Bronchial epithelial cell (primary cell): ENCODE results near the gene ATG9A. TPM values are rescaled to one million over a fixed set of nuclear protein-coding genes. Genes with fewer than 3 reads are reported as not detected.

ENCODE experiments used
- DNase-seq: peaks from one replicate; pipeline ENCODE4 v3.0.0-alpha.2; 2010; ENCODE audit warnings: low read depth
- FAIRE-seq: peaks from 2 replicates; lab custom pipeline; 2011; peaks lifted over from hg19 to GRCh38; lab: Jason Lieb, UNC
- H3K27me3 ChIP-seq: 2 replicates; pipeline ENCODE4 v1.5.1; 2011; ENCODE audit warnings: low read length; ENCODE audit not compliant: control insufficient read depth, insufficient read depth
- H3K36me3 ChIP-seq: 2 replicates; pipeline ENCODE4 v1.5.1; 2011; ENCODE audit warnings: low read length; ENCODE audit not compliant: control insufficient read depth, insufficient read depth
- H3K4me3 ChIP-seq: 2 replicates; pipeline ENCODE4 v1.5.1; 2011; ENCODE audit warnings: mild to moderate bottlenecking, low read depth, low read length, control low read depth
- total RNA-seq: library from RNA; depleted of rRNA; stranded (reverse); fragments of >200 nt; gene quantifications from 2 replicates; pipeline ENCODE4 v1.2.1, GENCODE V29; 2014
- TF ChIP-seq, protein P1 (sequence below): IDR thresholded peaks from 2 replicates; pipeline ENCODE4 v1.5.1; 2011; ENCODE audit warnings: mild to moderate bottlenecking, moderate library complexity, low read length, control low read depth, inconsistent platforms; ENCODE audit not compliant: insufficient read depth, severe bottlenecking

ATG9A gene
- total RNA-seq, 1 donor from 2014 or later = 26.3 TPM

DNA sequence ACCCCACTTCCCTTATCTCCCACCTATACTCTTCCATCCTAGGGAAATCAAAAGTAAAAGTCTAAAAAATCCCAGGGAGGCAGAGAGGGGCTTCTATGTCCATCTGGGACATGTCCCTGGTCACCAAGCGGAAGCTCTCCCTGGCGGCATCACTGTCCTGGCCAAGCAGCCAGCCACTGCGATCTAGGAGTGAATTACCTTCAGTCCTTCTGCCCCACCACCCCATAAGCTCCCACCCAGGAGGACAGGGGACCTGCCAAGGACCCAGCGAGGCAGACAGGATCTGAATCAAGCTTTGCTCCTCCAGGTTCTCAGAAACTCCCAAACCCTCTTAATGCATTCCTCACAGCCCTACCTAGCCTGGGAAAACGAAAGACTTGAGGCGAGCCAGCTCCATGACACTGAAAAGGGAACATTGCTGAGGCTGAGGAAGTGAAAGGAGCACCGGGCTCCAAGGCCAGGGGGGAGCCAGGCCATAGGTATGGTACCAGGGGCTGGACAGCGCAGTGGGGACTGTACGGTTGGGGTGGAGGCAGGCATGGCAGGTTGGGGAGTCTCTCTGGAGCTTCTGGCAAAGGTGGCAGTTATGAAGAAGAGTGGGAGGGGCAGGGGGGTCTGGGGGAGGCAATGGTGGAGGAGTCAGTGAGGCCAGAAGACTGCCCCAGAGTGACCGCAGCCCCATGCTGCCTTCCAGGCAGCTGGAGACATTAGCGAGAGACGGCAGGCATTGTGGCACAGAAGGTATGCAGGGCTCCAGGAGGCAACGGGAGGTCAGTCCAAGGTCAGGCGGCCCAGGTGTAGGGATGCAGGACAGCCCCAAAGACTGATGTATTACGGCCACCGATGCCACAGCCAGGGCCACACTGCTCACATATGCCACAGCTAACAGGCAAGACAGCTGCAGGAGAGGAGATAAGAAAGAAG lies 56.9 kb downstream of the ATG9A start:
- H3K4me3 ChIP-seq = no peak overlapping the region
- no peak for FAIRE-seq
- DNase-seq = no peak
- no peaks in the 10 kb centered on the region for H3K27me3 ChIP-seq
- TF ChIP-seq, protein P1, sequence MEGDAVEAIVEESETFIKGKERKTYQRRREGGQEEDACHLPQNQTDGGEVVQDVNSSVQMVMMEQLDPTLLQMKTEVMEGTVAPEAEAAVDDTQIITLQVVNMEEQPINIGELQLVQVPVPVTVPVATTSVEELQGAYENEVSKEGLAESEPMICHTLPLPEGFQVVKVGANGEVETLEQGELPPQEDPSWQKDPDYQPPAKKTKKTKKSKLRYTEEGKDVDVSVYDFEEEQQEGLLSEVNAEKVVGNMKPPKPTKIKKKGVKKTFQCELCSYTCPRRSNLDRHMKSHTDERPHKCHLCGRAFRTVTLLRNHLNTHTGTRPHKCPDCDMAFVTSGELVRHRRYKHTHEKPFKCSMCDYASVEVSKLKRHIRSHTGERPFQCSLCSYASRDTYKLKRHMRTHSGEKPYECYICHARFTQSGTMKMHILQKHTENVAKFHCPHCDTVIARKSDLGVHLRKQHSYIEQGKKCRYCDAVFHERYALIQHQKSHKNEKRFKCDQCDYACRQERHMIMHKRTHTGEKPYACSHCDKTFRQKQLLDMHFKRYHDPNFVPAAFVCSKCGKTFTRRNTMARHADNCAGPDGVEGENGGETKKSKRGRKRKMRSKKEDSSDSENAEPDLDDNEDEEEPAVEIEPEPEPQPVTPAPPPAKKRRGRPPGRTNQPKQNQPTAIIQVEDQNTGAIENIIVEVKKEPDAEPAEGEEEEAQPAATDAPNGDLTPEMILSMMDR = no peak
- H3K36me3 ChIP-seq = peaks cover 11% of the 10 kb centered on the region

DNA sequence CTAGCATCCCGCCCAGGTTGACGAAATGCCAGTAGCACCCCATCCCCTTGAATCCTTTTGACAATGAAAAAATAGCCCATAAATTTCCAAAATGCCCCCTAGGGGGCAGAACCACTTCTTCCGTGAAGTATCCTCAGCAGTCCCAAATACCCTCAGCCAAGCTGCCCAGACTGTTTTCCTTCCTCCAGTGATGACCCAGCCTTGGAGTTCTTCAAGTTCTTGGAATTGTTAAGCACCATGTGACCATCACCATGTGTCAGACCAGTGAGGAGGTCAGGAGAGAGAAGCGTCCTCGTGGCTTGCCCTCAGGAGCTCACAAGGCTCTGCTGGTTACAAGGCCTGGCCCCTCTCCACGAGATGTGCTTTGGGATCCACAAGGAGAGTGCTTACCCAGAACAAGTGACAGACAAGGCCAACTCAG lies 58.2 kb downstream of the ATG9A start:
- no peaks in the 10 kb centered on the region for H3K27me3 ChIP-seq
- peaks cover 11% of the 10 kb centered on the region for H3K36me3 ChIP-seq
- FAIRE-seq (no peak), DNase-seq (peak; percentile 58)
- H3K4me3 ChIP-seq = no peak overlapping the region
- TF ChIP-seq, protein P1 = peak; percentile 73

DNA sequence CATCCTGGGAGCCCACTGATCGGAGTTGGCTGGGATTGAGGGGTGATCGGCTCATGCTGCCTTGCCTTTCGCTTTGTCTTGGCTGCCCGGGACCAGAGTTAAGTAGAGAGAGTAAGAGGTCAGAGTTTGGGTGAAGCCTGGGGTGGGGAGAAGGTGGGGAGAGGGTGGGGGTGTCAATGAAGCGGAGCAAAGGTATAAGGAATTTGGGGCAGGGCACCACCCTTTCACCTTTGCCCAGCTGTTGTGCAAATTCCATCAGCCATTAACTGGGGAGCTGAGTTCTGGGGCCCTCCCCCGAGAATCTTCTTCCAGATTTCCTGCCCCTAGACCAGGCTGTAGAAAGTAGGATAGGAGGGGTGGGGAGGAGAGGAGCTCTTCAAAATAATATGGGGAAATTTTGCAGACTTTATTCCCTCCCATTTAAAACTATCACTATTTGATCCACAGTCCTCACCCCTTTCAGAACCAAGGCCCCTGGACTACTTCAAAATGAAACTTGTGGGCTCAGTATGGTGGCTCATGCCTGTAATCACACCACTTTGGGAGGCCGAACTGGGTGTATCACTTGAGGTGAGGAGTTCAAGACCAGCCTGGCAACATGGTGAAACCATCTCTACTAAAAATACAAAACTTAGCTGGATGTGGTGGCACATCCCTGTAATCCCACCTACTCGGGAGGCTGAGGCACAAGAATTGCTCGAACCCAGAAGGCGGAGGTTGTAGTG lies 59.3 kb downstream of the ATG9A start, which contains the start of gene SLC23A3:
TSS of gene SLC23A3 (minus strand) at position 100 of the 725 bp plus-strand sequence. CDS start at position 55, 45 bp downstream.
- TF ChIP-seq, protein P1 = no peak
- FAIRE-seq (no peak), DNase-seq (no peak)
- Histone ChIP-seq H3K4me3 (no peak within 1 kb of the TSS), H3K27me3 (no peaks in the 10 kb centered on the region), H3K36me3 (peaks cover 8% of the 10 kb centered on the region)

Other genes starting within 250 kb of the ATG9A start
- gene FEV, start 244.5 kb downstream of the ATG9A start, total RNA-seq = not detected in 2 replicates
- gene CRYBA2, start 236.2 kb downstream of the ATG9A start, total RNA-seq = not detected in 2 replicates
- gene CFAP65, start 188.1 kb downstream of the ATG9A start, total RNA-seq = not detected in 2 replicates
- not detected in 2 replicates for gene IHH, start 168.7 kb downstream of the ATG9A start, total RNA-seq
- gene NHEJ1, start 68.8 kb downstream of the ATG9A start, total RNA-seq = 10.2 and 22.1 TPM in 2 replicates
- 1.3 and 1.9 TPM in 2 replicates for gene SLC23A3, start 59.6 kb downstream of the ATG9A start, total RNA-seq
- 44.2 and 54.5 TPM in 2 replicates for gene CNPPD1, start 52.7 kb downstream of the ATG9A start, total RNA-seq
- 57.4 and 110 TPM in 2 replicates for gene RETREG2, start 51.4 kb downstream of the ATG9A start, total RNA-seq
- gene ZFAND2B, start 22.9 kb downstream of the ATG9A start, total RNA-seq = 55.4 and 59.8 TPM in 2 replicates
- gene ABCB6, start 10.7 kb downstream of the ATG9A start, total RNA-seq = 40.2 and 46.1 TPM in 2 replicates
- 46.3 and 48.9 TPM in 2 replicates for gene ANKZF1, start 170 bp upstream of the ATG9A start, total RNA-seq
- gene GLB1L, start 15.8 kb upstream of the ATG9A start, total RNA-seq = 3.7 and 4.7 TPM in 2 replicates
- 48.3 and 50.8 TPM in 2 replicates for gene STK16, start 15.8 kb upstream of the ATG9A start, total RNA-seq
- not detected in 2 replicates for gene TUBA4B, start 23.6 kb upstream of the ATG9A start, total RNA-seq
- 47.9 and 68.7 TPM in 2 replicates for gene TUBA4A, start 24.3 kb upstream of the ATG9A start, total RNA-seq
- gene DNAJB2, start 49.7 kb upstream of the ATG9A start, total RNA-seq = 57.6 and 60.0 TPM in 2 replicates
- 0.13 and 1.3 TPM in 2 replicates for gene PTPRN, start 79.8 kb upstream of the ATG9A start, total RNA-seq
- gene RESP18, start 103.1 kb upstream of the ATG9A start, total RNA-seq = not detected in 2 replicates
- gene DNPEP, start 158.3 kb upstream of the ATG9A start, total RNA-seq = 50.8 and 60.4 TPM in 2 replicates
- not detected in 2 replicates for gene DES, start 188.7 kb upstream of the ATG9A start, total RNA-seq
- gene SPEG, start 205.2 kb upstream of the ATG9A start, total RNA-seq = 1.8 and 2.4 TPM in 2 replicates